DND-41 (cell line): ENCODE data around the gene SAMD13.

Source experiments
- ATAC-seq: fragments of 200-7000 bp; cut with Tn5 transposase; 3 replicates; pipeline ENCODE4 v1.9.1; 2021; ENCODE audit warnings: low read depth; ENCODE audit not compliant: insufficient read depth
- DNase-seq: peaks from one replicate; pipeline ENCODE4 v3.0.0-alpha.2; 2020
- H2AFZ ChIP-seq: 2 replicates; pipeline ENCODE4 v1.6.0; 2012; ENCODE audit warnings: low read depth, low read length
- H3K27ac ChIP-seq: 2 replicates; pipeline ENCODE4 v1.5.1; 2012; ENCODE audit warnings: low read length, inconsistent platforms
- H3K27me3 ChIP-seq: fragments of 200-600 bp; sonication (generic); 2 replicates; pipeline ENCODE4 v1.6.0; 2012; ENCODE audit warnings: low read length, mild to moderate bottlenecking, inconsistent platforms; ENCODE audit not compliant: insufficient read depth, poor library complexity
- H3K36me3 ChIP-seq: 2 replicates; pipeline ENCODE4 v1.5.1; 2012; ENCODE audit warnings: low read length, inconsistent platforms; ENCODE audit not compliant: insufficient read depth
- H3K4me1 ChIP-seq: 2 replicates; pipeline ENCODE4 v1.5.1; 2012; ENCODE audit warnings: mild to moderate bottlenecking, low read length; ENCODE audit not compliant: insufficient read depth
- H3K4me2 ChIP-seq: 2 replicates; pipeline ENCODE4 v1.6.0; 2012; ENCODE audit warnings: mild to moderate bottlenecking, moderate library complexity, low read length, inconsistent platforms; ENCODE audit not compliant: insufficient read depth
- H3K4me3 ChIP-seq, 2 experiments: fragments of 200-600 bp in 1 of 2; shearing (Covaris generic) in 1 of 2; 2 replicates each; pipeline ENCODE4 v1.5.1; 2012 to 2016; ENCODE audit warnings: inconsistent platforms in 2 of 2, low read length in 2 of 2, mild to moderate bottlenecking in 2 of 2, low read depth in 1 of 2, moderate library complexity in 1 of 2
- H3K79me2 ChIP-seq: 2 replicates; pipeline ENCODE4 v1.6.0; 2012; ENCODE audit warnings: low read length, inconsistent platforms; ENCODE audit not compliant: insufficient read depth
- H3K9ac ChIP-seq: 2 replicates; pipeline ENCODE4 v1.6.0; 2012; ENCODE audit warnings: low read depth, mild to moderate bottlenecking, inconsistent platforms, low read length, moderate library complexity
- H3K9me3 ChIP-seq: 2 replicates; pipeline ENCODE4 v1.5.1; 2012; ENCODE audit warnings: low read length, moderate library complexity, mild to moderate bottlenecking, inconsistent platforms; ENCODE audit not compliant: insufficient read depth, severe bottlenecking
- H4K20me1 ChIP-seq: 2 replicates; pipeline ENCODE4 v1.6.0; 2012; ENCODE audit warnings: low read length; ENCODE audit not compliant: insufficient read depth
- CTCF ChIP-seq: IDR thresholded peaks from 2 replicates; pipeline ENCODE4 v1.5.1; 2012; ENCODE audit warnings: borderline replicate concordance, low read length, moderate library complexity, mild to moderate bottlenecking; ENCODE audit not compliant: poor library complexity, severe bottlenecking; ENCODE audit errors: extremely low read depth
- EZH2 ChIP-seq: IDR thresholded peaks from 3 replicates; pipeline ENCODE4 v1.6.1; 2012; ENCODE audit warnings: borderline replicate concordance, low read depth, mild to moderate bottlenecking, moderate library complexity, low read length, inconsistent platforms; ENCODE audit not compliant: severe bottlenecking

SAMD13 gene

GRCh38 chr1:84366786-84367185 lies 65.3 kb downstream of the SAMD13 start:
- H4K20me1 ChIP-seq, result no peaks in the 10 kb centered on the region
- H3K27ac ChIP-seq, result no peak overlapping the region
- no peak for TF ChIP-seq EZH2
- TF ChIP-seq CTCF, result no peak
- H3K36me3 ChIP-seq, result no peaks in the 10 kb centered on the region
- no peaks in the 10 kb centered on the region for H3K27me3 ChIP-seq
- ATAC-seq (no peak), DNase-seq (no peak)
- H2AFZ ChIP-seq, result no peak overlapping the region; the same call in 1 of the 2 replicates
- H3K4me3 ChIP-seq, result no peak overlapping the region
- no peaks in the 10 kb centered on the region for H3K4me1 ChIP-seq
- H3K9ac ChIP-seq, result no peak overlapping the region
- no peaks in the 10 kb centered on the region for H3K9me3 ChIP-seq
- no peaks in the 10 kb centered on the region for H3K79me2 ChIP-seq
- no peak overlapping the region for H3K4me2 ChIP-seq

- Histone ChIP-seq H3K36me3 (no peaks in the 10 kb centered on the region), H3K9me3 (no peaks in the 10 kb centered on the region), H3K4me3 (no peak overlapping the region), H3K9ac (no peak overlapping the region), H2AFZ (no peak overlapping the region), H3K27ac (no peak overlapping the region), H4K20me1 (no peaks in the 10 kb centered on the region), H3K4me1 (no peaks in the 10 kb centered on the region), H3K27me3 (no peaks in the 10 kb centered on the region), H3K4me2 (no peak overlapping the region), H3K79me2 (no peaks in the 10 kb centered on the region)
- ATAC-seq (no peak), DNase-seq (no peak)
- TF ChIP-seq EZH2 (no peak), CTCF (no peak)
These were observed 65.7 kb downstream of the SAMD13 start for GRCh38 chr1:84367219-84367618.

- H3K79me2 ChIP-seq, result no peaks in the 10 kb centered on the region
- DNase-seq, result no peak
- H3K9ac ChIP-seq, result no peak overlapping the region
- no peaks in the 10 kb centered on the region for H3K9me3 ChIP-seq
- no peak for ATAC-seq
- H4K20me1 ChIP-seq, result no peaks in the 10 kb centered on the region
- no peaks in the 10 kb centered on the region for H3K36me3 ChIP-seq
- H2AFZ ChIP-seq, result no peak overlapping the region
- TF ChIP-seq CTCF, result no peak
- no peak for TF ChIP-seq EZH2
- H3K4me2 ChIP-seq, result no peak overlapping the region
- H3K4me3 ChIP-seq, result no peak overlapping the region
- H3K27ac ChIP-seq, result no peak overlapping the region
- no peaks in the 10 kb centered on the region for H3K27me3 ChIP-seq
- H3K4me1 ChIP-seq, result no peaks in the 10 kb centered on the region
These were observed 66.9 kb downstream of the SAMD13 start for GRCh38 chr1:84368441-84368840.

- DNase-seq, result no peak
- Histone ChIP-seq H3K27me3 (no peaks in the 10 kb centered on the region), H3K27ac (no peak overlapping the region), H3K36me3 (no peaks in the 10 kb centered on the region), H3K9me3 (no peaks in the 10 kb centered on the region), H4K20me1 (no peaks in the 10 kb centered on the region), H3K9ac (no peak overlapping the region), H3K4me1 (no peaks in the 10 kb centered on the region), H3K4me2 (no peak overlapping the region), H3K4me3 (no peak overlapping the region), H3K79me2 (no peaks in the 10 kb centered on the region), H2AFZ (no peak overlapping the region)
- no peak for ATAC-seq
- no peak for TF ChIP-seq CTCF
- no peak for TF ChIP-seq EZH2
These were observed 68.8 kb downstream of the SAMD13 start for GRCh38 chr1:84370266-84370665.
